GM23338 (cell line): ENCODE results near the gene DLGAP4.

Source experiments
- EZH2 ChIP-seq: fragments of 200-600 bp; sonication (generic); IDR thresholded peaks from one replicate; pipeline ENCODE4 v1.8.0; 2017; ENCODE audit warnings: antibody characterized with exemption, mild to moderate bottlenecking, low read depth; ENCODE audit not compliant: unreplicated experiment
- POLR2AphosphoS5 ChIP-seq: IDR thresholded peaks from 2 replicates; pipeline ENCODE4 v1.6.1; 2016; ENCODE audit warnings: antibody characterized with exemption, low read depth
- ZNF331 ChIP-seq: fragments of 250-450 bp; sonication (Bioruptor Pico); IDR thresholded peaks from 2 replicates; pipeline ENCODE4 v1.5.0; 2020; ENCODE audit warnings: low read depth, mild to moderate bottlenecking, moderate library complexity
- TF ChIP-seq, protein P1 (sequence below), 2 experiments: fragments of 200-600 bp in 1 of 2; sonication (generic) in 1 of 2; conservative IDR thresholded peaks; 2 replicates each; pipeline versions ENCODE4 v1.5.1 to v1.6.1; 2016 to 2017; ENCODE audit warnings: antibody characterized with exemption in 2 of 2, low read depth in 2 of 2, mild to moderate bottlenecking in 2 of 2, moderate library complexity in 1 of 2

DNA sequence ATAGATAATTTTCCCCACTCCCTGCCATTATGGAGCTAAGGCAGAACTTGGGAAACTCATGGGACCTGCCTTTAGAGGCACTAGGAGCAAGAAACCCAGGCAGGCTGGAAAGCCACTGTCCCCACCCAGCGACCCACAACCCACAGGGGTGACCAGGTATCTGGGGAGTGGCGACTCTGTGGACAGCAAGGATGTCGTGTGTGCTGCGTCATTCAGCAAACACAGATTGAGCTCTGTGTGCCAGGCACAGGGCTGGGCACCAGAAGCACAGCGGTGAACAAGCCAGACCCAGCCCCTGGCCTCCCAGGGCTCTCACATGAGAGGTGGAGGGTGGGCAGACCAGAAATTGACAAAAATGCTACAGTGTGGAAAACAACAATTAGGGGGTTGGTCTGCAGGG lies 27.7 kb downstream of the DLGAP4 start:
- no peak for TF ChIP-seq EZH2
- TF ChIP-seq, protein P1, sequence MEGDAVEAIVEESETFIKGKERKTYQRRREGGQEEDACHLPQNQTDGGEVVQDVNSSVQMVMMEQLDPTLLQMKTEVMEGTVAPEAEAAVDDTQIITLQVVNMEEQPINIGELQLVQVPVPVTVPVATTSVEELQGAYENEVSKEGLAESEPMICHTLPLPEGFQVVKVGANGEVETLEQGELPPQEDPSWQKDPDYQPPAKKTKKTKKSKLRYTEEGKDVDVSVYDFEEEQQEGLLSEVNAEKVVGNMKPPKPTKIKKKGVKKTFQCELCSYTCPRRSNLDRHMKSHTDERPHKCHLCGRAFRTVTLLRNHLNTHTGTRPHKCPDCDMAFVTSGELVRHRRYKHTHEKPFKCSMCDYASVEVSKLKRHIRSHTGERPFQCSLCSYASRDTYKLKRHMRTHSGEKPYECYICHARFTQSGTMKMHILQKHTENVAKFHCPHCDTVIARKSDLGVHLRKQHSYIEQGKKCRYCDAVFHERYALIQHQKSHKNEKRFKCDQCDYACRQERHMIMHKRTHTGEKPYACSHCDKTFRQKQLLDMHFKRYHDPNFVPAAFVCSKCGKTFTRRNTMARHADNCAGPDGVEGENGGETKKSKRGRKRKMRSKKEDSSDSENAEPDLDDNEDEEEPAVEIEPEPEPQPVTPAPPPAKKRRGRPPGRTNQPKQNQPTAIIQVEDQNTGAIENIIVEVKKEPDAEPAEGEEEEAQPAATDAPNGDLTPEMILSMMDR (conservative IDR thresholded peaks at IDR 0.05; ENCODE audit: low read depth in 2 of 2) = no peak
- no peak for TF ChIP-seq POLR2AphosphoS5
- TF ChIP-seq ZNF331 (CRISPR knock-in tag) = no peak
